ENCODE measurements around the gene KCNQ5. TPM values are rescaled to one million over a fixed set of nuclear protein-coding genes. Genes with fewer than 3 reads are reported as not detected.

The KCNQ5 gene
- total RNA-seq, 1 experiment from 2014 or later = 0.07 TPM

DNA sequence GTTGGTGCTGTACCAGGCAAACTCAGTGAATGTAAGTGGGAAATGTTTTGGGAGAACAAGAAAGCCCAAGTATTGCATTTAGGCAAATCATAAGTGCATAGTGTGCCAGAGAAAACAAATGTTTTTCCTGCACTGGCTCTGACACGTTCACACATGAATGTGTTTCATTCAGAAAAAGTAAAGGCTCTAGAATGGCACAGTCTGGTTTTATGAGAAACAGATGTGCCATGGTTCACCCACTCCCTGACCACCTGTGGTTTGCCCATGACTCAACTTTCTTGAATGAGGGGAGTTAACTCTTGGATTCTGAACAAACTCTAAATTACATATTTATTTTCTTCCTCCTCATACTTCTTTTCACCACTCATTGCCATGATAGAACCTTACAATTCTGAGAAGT lies 126.9 kb downstream of the KCNQ5 start:
- no peak overlapping the region for H2BK5ac ChIP-seq (ENCODE audit: insufficient read length, low read length)
- H4K5ac ChIP-seq (ENCODE audit: insufficient read length, low read depth, low read length) = no peak overlapping the region
- Mint-ChIP-seq H3K27ac (no peak overlapping the region), H3K4me1 (peaks cover 5 to 6% of the 10 kb centered on the region in 2 experiments; a peak in 2 of 4 replicates), H3K9me3 (no peaks in the 10 kb centered on the region), H3K27me3 (ENCODE audit: low read depth) (no peaks in the 10 kb centered on the region), H3K36me3 (ENCODE audit: insufficient read depth in 1 of 3, low read depth in 3 of 3) (no peaks in the 10 kb centered on the region), H3K4me3 (no peak overlapping the region)
- H3K56ac ChIP-seq (ENCODE audit: insufficient read length, low read depth, low read length) = no peak overlapping the region
- H4K20me1 ChIP-seq (ENCODE audit: control insufficient read depth, insufficient read depth, insufficient read length) = no peaks in the 10 kb centered on the region
- no peak overlapping the region for H3K27ac ChIP-seq (ENCODE audit: insufficient read length, low read depth, low read length)
- no peak overlapping the region for H2BK15ac ChIP-seq (ENCODE audit: low read depth, low read length)
- H3T11ph ChIP-seq (ENCODE audit: low read length) = no peak overlapping the region
- no peaks in the 10 kb centered on the region for H3K27me3 ChIP-seq (ENCODE audit: insufficient read depth, low read length)
- DNase-seq = no peak
- H3K23ac ChIP-seq (ENCODE audit: insufficient read length, low read depth, low read length) = no peak overlapping the region
- H2BK12ac ChIP-seq (ENCODE audit: insufficient read length, low read depth, low read length) = no peak overlapping the region
- H2AFZ ChIP-seq (ENCODE audit: low read length) = no peak overlapping the region
- no peaks in the 10 kb centered on the region for H3K9me3 ChIP-seq (ENCODE audit: control insufficient read depth, low read depth, low read length)
- no peak overlapping the region for H3K18ac ChIP-seq (ENCODE audit: insufficient read length, low read depth, low read length)
- no peaks in the 10 kb centered on the region for H3K23me2 ChIP-seq (ENCODE audit: insufficient read length, low read depth, low read length, poor library complexity, severe bottlenecking)
- no peak overlapping the region for H4K8ac ChIP-seq (replicated peaks; ENCODE audit: insufficient read length, low read depth, low read length)
- no peak for TF ChIP-seq CTCF (conservative IDR thresholded peaks at IDR 0.05)
- H3K4ac ChIP-seq (ENCODE audit: low read depth, low read length) = no peak overlapping the region
- no peak overlapping the region for H3K9ac ChIP-seq (ENCODE audit: extremely low read depth, insufficient read length, low read length)
- no peak overlapping the region for H3K4me2 ChIP-seq (ENCODE audit: insufficient read depth, insufficient read length, low read length)
- H3K4me1 ChIP-seq (ENCODE audit: insufficient read depth, low read length) = peaks cover 2% of the 10 kb centered on the region; the same call in 1 of the 2 replicates
- no CpG with 5 or more reads among the region's 1 CpG for WGBS (ENCODE audit: extremely low coverage, insufficient read length, low lambda C conversion rate)
- H3K14ac ChIP-seq (ENCODE audit: insufficient read depth, low read length) = no peak overlapping the region
- no peak overlapping the region for H2AK5ac ChIP-seq (ENCODE audit: insufficient read length, low read length)
- no peak overlapping the region for H2BK20ac ChIP-seq (ENCODE audit: low read depth, low read length, poor library complexity, severe bottlenecking)
- H3K79me1 ChIP-seq (ENCODE audit: insufficient read depth, low read depth, low read length, poor library complexity, severe bottlenecking) = no peaks in the 10 kb centered on the region
- H2BK120ac ChIP-seq (ENCODE audit: low read depth, low read length, poor library complexity, severe bottlenecking) = no peak overlapping the region
- H3K79me2 ChIP-seq (ENCODE audit: insufficient read depth, low read length) = no peaks in the 10 kb centered on the region
- no peak overlapping the region for H4K91ac ChIP-seq (ENCODE audit: insufficient read length, low read depth, low read length)

Measured in H9 (cell line).